Activated CD8-positive, alpha-beta memory T cell treated with anti-CD3 and anti-CD28 coated beads for 4 hours (primary cell): Measurements from ENCODE around the gene HOXD4.

Experiments used
- DNase-seq, 2 donors: peaks; one replicate each; pipeline ENCODE4 v3.0.0-alpha.2; 2020; ENCODE audit warnings: low read depth in 2 of 2

The HOXD4 gene

GRCh38 chr2:176170602-176171305 lies 19.4 kb downstream of the HOXD4 start:
- DNase-seq, result no peak

GRCh38 chr2:176171351-176172006 lies 20.1 kb downstream of the HOXD4 start:
- no peak for DNase-seq

GRCh38 chr2:176172007-176172894 lies 20.9 kb downstream of the HOXD4 start:
- no peak for DNase-seq

GRCh38 chr2:176172895-176173566 lies 21.7 kb downstream of the HOXD4 start:
- no peak for DNase-seq

- no peak for DNase-seq
Observed at GRCh38 chr2:176173567-176174381, 22.4 kb downstream of the HOXD4 start.

GRCh38 chr2:176174382-176174823 lies 23.1 kb downstream of the HOXD4 start:
- no peak for DNase-seq

- no peak for DNase-seq
Observed at GRCh38 chr2:176174824-176175708, 23.7 kb downstream of the HOXD4 start.

GRCh38 chr2:176175709-176176607 lies 24.6 kb downstream of the HOXD4 start:
- no peak for DNase-seq

GRCh38 chr2:176177580-176178037 lies 26.3 kb downstream of the HOXD4 start:
- no peak for DNase-seq

- no peak for DNase-seq
Observed at GRCh38 chr2:176178038-176178756, 26.8 kb downstream of the HOXD4 start.

GRCh38 chr2:176178757-176179295 lies 27.5 kb downstream of the HOXD4 start:
- no peak for DNase-seq

GRCh38 chr2:176181551-176181950 lies 30.2 kb downstream of the HOXD4 start:
- no peak for DNase-seq

GRCh38 chr2:176182671-176183070 lies 31.3 kb downstream of the HOXD4 start:
- no peak for DNase-seq

GRCh38 chr2:176184749-176185148 lies 33.4 kb downstream of the HOXD4 start:
- DNase-seq, result no peak

GRCh38 chr2:176186024-176186423 lies 34.7 kb downstream of the HOXD4 start:
- no peak for DNase-seq

GRCh38 chr2:176187200-176187898 lies 36.0 kb downstream of the HOXD4 start:
- DNase-seq, result no peak
